HG03439 (cell line): ENCODE results near the gene MFGE8.
"Not testable (repeated sequence)": the region's sequence is repeated elsewhere in the genome, so short reads cannot be mapped to it uniquely, and the experiment has no call there.

ENCODE experiments used
- ATAC-seq: cut with Tn5 transposase; IDR thresholded peaks from one replicate; pipeline ENCODE4 v1.9.1; 2021; ENCODE audit warnings: mild to moderate bottlenecking, moderate library complexity; ENCODE audit not compliant: unreplicated experiment

MFGE8 gene

DNA sequence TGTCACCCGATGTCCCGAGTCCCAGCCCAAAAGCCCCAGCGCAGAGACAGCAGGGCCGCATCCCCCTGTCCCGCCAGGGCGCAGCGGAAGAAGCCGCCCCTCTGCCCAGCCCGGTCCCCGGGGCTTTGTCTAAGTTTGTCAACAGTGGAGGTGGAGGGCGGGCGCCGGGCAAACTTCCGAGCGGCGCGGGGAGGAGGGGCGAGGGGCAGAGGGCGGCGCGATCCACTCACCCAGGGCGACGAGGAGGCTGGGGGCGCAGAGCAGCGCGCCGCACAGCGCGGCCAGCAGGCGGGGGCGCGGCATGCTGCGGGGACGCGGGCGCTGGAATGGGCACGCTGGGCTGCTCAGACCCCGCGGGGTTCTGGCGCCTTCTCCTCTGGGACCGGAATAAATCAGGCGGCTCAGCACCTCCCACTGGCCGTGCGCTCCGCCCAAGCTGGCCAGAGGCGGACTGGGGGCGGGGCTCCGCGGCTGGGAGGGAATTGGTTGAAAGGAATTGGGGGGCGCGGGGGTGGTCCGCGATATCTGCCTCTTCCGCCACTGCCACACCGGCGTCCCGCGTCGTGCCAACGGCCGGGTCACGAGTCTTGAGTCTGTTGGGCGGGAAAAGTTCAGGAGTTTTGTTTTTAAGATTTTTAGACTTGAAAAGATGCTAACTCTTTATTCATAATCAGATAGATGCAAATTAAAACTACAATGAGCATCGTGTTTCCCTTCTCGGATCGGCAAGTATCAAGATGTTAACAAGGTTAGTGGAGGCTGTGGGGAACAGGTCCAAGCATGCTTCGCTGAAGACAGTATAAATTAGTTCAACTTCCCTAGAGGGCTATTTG, at the start of gene MFGE8:
MFGE8 (minus strand) TSS at position 363 of the 833 bp plus-strand sequence; CDS start at position 303, 60 bp downstream.
- ATAC-seq = peak; percentile 82

DNA sequence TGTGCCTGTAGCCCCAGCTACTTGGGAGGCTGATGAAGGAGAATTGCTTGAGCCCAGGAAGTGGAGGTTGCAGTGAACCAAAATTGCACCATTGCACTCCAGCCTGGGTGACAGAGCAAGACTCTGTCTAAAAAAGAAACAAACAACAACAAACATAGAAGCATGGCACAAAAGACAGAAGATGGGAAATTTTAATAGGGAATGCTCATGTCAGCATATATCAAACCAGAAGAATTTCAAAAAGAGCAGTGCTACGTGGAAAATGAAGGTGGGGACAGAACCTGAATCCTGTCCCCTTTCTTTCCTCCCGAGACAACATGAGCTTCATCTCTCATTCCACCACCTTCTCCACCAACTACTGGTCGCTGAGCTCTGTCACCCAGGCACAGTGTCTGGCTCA, 46.3 kb upstream of the MFGE8 start:
- ATAC-seq = no peak

GRCh38 chr15:88956906-88957305, 43.7 kb upstream of the MFGE8 start:
- ATAC-seq = no peak

GRCh38 chr15:88956263-88956662, 43.1 kb upstream of the MFGE8 start:
- ATAC-seq = no peak

- no peak for ATAC-seq
Observed at GRCh38 chr15:88954431-88955277, 41.5 kb upstream of the MFGE8 start.

GRCh38 chr15:88950600-88951160, 37.5 kb upstream of the MFGE8 start:
- ATAC-seq = no peak

GRCh38 chr15:88949734-88950400, 36.7 kb upstream of the MFGE8 start:
- ATAC-seq = no peak

DNA sequence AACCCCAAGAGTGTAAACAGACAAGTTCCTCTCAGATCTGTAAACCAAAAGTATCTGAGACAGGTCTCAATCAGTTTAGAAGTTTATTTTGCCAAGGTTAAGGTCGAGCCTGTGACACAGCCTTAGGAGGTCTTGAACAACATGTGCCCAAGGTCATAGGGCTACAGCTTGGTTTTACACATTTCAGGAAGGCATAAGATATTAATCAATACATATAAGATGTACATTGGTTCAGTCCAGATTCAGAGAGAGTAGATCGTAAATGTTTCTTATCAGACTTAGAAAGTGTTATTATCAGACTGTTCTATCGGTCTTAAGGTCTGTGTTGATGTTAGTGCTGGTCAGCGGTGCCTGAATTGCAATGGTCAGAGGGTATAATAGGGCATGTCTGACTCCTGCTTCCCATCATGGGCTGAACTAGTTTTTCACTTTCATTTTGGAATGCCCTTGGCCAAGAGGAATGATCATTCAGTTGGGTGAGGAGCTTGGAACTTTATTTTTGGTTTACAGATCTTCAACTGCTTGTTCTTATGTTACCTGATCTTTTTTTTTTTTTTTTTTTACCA, 27.0 kb upstream of the MFGE8 start:
- no peak for ATAC-seq

- ATAC-seq = no peak
Observed at GRCh38 chr15:88939486-88939806, 26.3 kb upstream of the MFGE8 start.

- ATAC-seq = no peak
Observed at GRCh38 chr15:88938802-88939485, 25.8 kb upstream of the MFGE8 start.

DNA sequence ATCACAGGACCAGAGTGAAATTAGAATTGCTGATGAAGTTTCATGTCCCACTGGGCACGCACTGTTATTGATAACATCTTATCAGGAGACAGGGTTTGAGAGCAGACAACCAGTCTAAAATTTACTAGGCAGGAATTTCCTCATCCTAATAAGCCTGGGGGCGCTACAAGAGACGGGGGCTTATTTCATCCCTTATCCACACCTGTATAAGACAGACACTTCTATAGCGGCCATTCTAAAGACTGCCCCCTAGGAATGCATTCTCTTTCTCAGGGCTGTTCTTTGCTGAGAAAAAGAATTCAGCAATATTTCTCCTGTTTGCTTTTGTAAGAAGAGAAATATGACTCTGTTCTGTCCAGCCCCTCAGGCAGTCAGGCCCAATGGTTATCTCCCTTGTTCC, 21.3 kb upstream of the MFGE8 start:
- ATAC-seq = not testable (repeated sequence)

DNA sequence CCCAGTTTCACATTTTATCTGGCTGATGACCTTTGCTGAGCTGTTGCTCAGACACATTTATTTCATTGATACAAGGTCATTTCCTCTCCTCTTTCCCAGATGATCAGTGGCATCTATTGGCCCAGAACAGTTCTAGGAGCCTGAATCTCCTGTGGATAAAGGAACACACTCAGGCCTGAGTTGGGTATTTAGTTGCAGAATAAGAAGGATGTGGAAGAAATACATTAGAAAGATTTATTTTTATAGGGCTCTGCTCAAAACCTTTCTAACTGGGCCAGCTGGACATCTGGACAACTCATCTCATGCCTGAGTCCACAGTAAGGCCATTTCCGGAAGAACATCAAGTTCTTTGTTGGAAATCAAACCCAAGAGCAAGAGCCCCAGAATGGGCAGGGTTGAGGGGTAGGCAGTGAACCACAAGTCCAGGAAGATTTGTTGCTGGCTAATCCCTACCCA, 19.7 kb upstream of the MFGE8 start:
- ATAC-seq = no peak

- no peak for ATAC-seq
Observed at GRCh38 chr15:88932271-88932874, 19.2 kb upstream of the MFGE8 start.

DNA sequence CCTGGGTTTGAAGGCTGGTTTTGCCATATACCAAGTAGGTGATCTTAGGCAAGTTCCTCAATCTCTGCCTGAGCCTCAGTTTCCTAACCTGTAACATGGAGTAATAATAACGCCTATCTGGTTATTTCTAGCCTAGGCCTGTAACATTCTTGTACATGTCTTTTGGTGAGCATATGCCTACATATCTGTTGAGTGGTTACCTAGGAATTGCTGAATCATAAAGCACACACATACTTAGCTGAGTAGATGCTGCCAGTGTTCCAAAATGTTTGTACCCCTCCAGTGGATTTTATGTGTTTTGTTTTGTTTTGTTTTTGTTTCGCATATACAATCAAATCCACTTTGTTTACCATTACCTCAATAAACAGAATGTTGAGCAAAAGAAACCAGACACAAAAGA, 17.4 kb upstream of the MFGE8 start:
- no peak for ATAC-seq

- ATAC-seq = not testable (repeated sequence)
Observed at GRCh38 chr15:88929358-88930098, 16.3 kb upstream of the MFGE8 start.

- not testable (repeated sequence) for ATAC-seq
Observed at GRCh38 chr15:88928192-88928591, 15.0 kb upstream of the MFGE8 start.

DNA sequence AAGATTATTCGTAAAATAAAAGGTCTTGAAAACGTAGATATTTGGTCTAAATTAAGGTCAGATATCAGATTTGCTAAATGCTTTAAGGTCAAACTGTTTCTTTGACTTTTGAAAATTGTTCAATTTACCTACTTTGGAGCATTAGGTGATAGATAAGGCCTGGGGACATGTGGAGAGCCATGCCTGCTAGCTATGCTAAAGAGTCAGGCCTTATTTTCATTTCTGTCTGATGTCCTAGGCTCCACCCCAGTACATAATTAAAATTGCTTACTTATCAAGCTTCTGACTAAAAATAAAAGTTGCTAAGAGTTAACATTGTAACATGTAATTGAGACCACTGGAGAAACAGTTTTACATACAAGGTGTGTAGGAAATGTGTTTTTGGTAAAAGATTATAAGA, 12.5 kb upstream of the MFGE8 start:
- not testable (repeated sequence) for ATAC-seq

DNA sequence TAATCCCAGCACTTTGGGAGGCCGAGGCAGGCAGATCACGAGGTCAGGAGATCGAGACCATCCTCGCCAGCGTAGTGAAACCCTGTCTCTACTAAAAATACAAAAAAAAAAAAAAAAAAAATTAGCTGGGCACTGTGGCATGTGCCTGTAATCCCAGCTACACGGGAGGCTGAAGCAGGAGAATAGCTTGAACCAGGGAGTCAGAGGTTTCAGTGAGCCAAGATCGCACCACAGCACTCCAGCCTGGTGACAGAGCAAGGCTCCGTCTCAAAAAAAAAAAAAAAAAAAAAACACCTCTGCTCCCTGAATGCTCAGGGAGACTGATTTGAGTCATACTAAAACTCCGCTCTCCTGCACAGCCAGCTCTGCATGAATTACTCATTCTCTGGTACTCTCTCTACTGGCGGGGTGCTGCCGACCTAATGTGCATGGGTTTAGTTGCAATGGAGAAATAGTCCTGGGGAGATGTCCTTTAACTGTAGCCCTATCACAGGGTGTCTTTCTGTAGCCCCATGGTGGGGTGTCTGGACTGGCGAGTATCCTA, 7.8 kb upstream of the MFGE8 start:
- ATAC-seq = not testable (repeated sequence)
